Natural killer cell treated with Interleukin-12 subunit alpha and Interleukin-12 subunit beta and Interleukin-15 and Interleukin-18, amount 100 ng/mL, for 72 hours (primary cell): ENCODE data around the gene PM20D1. TPM values are rescaled to one million over a fixed set of nuclear protein-coding genes. Genes with fewer than 3 reads are reported as not detected.

ENCODE experiments used
- ATAC-seq, 2 donors: fragments of 150-1000 bp; cut with Tn5 transposase in 1 of 2; sonication (Bioruptor Pico), chemical (Tn5 transposase) in 1 of 2; 2 replicates each; pipeline ENCODE4 v1.10.0; 2021
- DNase-seq: peaks from one replicate; pipeline ENCODE4 v3.0.0; 2022; ENCODE audit warnings: low spot score
- H3K27ac Mint-ChIP-seq, 2 donors: 1 replicate in 1 of 2; 2 replicates in 1 of 2; pipeline ENCODE4 v1.8.0; 2022; ENCODE audit warnings: mixed read lengths in 2 of 2, mild to moderate bottlenecking in 1 of 2, moderate library complexity in 1 of 2
- H3K27me3 Mint-ChIP-seq, 2 donors: 1 replicate in 1 of 2; 2 replicates in 1 of 2; pipeline ENCODE4 v1.8.0; 2022; ENCODE audit warnings: mixed read lengths in 2 of 2
- H3K36me3 Mint-ChIP-seq: one replicate; pipeline ENCODE4 v1.8.0; 2022; ENCODE audit warnings: mixed read lengths
- H3K4me1 Mint-ChIP-seq, 2 donors: 1 replicate in 1 of 2; 2 replicates in 1 of 2; pipeline ENCODE4 v1.8.0; 2022; ENCODE audit warnings: low read depth in 2 of 2, mixed read lengths in 2 of 2, mild to moderate bottlenecking in 1 of 2
- H3K4me3 Mint-ChIP-seq: one replicate; pipeline ENCODE4 v1.8.0; 2022; ENCODE audit warnings: mixed read lengths
- H3K9me3 Mint-ChIP-seq: 2 replicates; pipeline ENCODE4 v1.8.0; 2022; ENCODE audit warnings: mixed read lengths
- total RNA-seq, 2 donors: library from RNA; stranded (reverse); gene quantifications; one replicate each; pipeline ENCODE4 v1.2.3, GENCODE V29; 2022

PM20D1 gene
- total RNA-seq, 2 donors from 2014 or later: 0.75 TPM; not detected in 1

- H3K9me3 Mint-ChIP-seq: no peaks in the 10 kb centered on the region
- DNase-seq: no peak
- ATAC-seq: no peak
- peak overlapping the region; percentile 10 to 50 for H3K27ac Mint-ChIP-seq
- H3K4me3 Mint-ChIP-seq: no peak overlapping the region
- H3K36me3 Mint-ChIP-seq: peaks cover 17% of the 10 kb centered on the region
- no peaks in the 10 kb centered on the region for H3K27me3 Mint-ChIP-seq
- peaks cover 24 to 40% of the 10 kb centered on the region in 2 donors for H3K4me1 Mint-ChIP-seq
Observed at GRCh38 chr1:205787287-205787916, 62.5 kb downstream of the PM20D1 start.

GRCh38 chr1:205786601-205787000, 63.3 kb downstream of the PM20D1 start:
- no peak for ATAC-seq
- no peak for DNase-seq
- H3K36me3 Mint-ChIP-seq: peaks cover 17% of the 10 kb centered on the region
- no peak overlapping the region for H3K27ac Mint-ChIP-seq
- no peaks in the 10 kb centered on the region for H3K9me3 Mint-ChIP-seq
- no peaks in the 10 kb centered on the region for H3K27me3 Mint-ChIP-seq
- H3K4me3 Mint-ChIP-seq: no peak overlapping the region
- H3K4me1 Mint-ChIP-seq: peaks cover 26 to 38% of the 10 kb centered on the region in 2 donors

GRCh38 chr1:205785446-205785845, 64.5 kb downstream of the PM20D1 start:
- H3K4me1 Mint-ChIP-seq: peaks cover 23 to 43% of the 10 kb centered on the region in 2 donors
- H3K9me3 Mint-ChIP-seq: no peaks in the 10 kb centered on the region
- ATAC-seq: no peak

GRCh38 chr1:205783904-205784303, 66.0 kb downstream of the PM20D1 start:
- DNase-seq (no peak), ATAC-seq (no peak)
- Mint-ChIP-seq H3K4me3 (no peak overlapping the region), H3K27ac (peak overlapping the region in 1 of 2 donors; percentile 56), H3K27me3 (no peaks in the 10 kb centered on the region), H3K9me3 (no peaks in the 10 kb centered on the region), H3K4me1 (peaks cover 26 to 37% of the 10 kb centered on the region in 2 donors), H3K36me3 (peaks cover 3% of the 10 kb centered on the region)

More at GRCh38 chr1:205785446-205785845, 64.5 kb downstream of the PM20D1 start:
- no peak overlapping the region for H3K4me3 Mint-ChIP-seq
- H3K27me3 Mint-ChIP-seq: no peaks in the 10 kb centered on the region
- DNase-seq: no peak
- peak overlapping the region in 1 of 2 donors; percentile 56 for H3K27ac Mint-ChIP-seq
- H3K36me3 Mint-ChIP-seq: peaks cover 11% of the 10 kb centered on the region

GRCh38 chr1:205783433-205783795, 66.5 kb downstream of the PM20D1 start:
- no peak for ATAC-seq
- peak overlapping the region; percentile 57 to 86 for H3K27ac Mint-ChIP-seq
- no peaks in the 10 kb centered on the region for H3K27me3 Mint-ChIP-seq
- no peak for DNase-seq
- H3K9me3 Mint-ChIP-seq: no peaks in the 10 kb centered on the region
- peaks cover 31 to 42% of the 10 kb centered on the region in 2 donors for H3K4me1 Mint-ChIP-seq
- peaks cover 6% of the 10 kb centered on the region for H3K36me3 Mint-ChIP-seq
- H3K4me3 Mint-ChIP-seq: no peak overlapping the region

- Mint-ChIP-seq H3K36me3 (peaks cover 6% of the 10 kb centered on the region), H3K4me3 (peak overlapping the region; percentile 53), H3K27me3 (no peaks in the 10 kb centered on the region), H3K9me3 (no peaks in the 10 kb centered on the region), H3K4me1 (peaks cover 36 to 45% of the 10 kb centered on the region in 2 donors), H3K27ac (peak overlapping the region; percentile 57 to 86)
- ATAC-seq: peak; percentile 68 to 88
- no peak for DNase-seq
Observed at GRCh38 chr1:205782627-205783432, 67.1 kb downstream of the PM20D1 start.

GRCh38 chr1:205780335-205780734, 69.6 kb downstream of the PM20D1 start:
- DNase-seq (no peak), ATAC-seq (no peak)
- no peaks in the 10 kb centered on the region for H3K27me3 Mint-ChIP-seq
- H3K36me3 Mint-ChIP-seq: peaks cover 6% of the 10 kb centered on the region
- H3K9me3 Mint-ChIP-seq: no peaks in the 10 kb centered on the region
- H3K4me3 Mint-ChIP-seq: no peak overlapping the region
- H3K4me1 Mint-ChIP-seq: peaks cover 54 to 61% of the 10 kb centered on the region in 2 donors
- peak overlapping the region in 1 of 2 donors; percentile 86 for H3K27ac Mint-ChIP-seq

Other genes starting within 250 kb of the PM20D1 start
- 10 to 100 TPM; 78.7 to 97.8 TPM for gene ELK4, start 218.1 kb downstream of the PM20D1 start, total RNA-seq
- gene SLC45A3, start 169.6 kb downstream of the PM20D1 start, total RNA-seq: 1 to 10 TPM in 1 of 2 donors, under 1 TPM in 1; 0.64 to 5.1 TPM
- gene NUCKS1, start 100.0 kb downstream of the PM20D1 start, total RNA-seq: 100 to 1,000 TPM in 1 of 2 donors, 10 to 100 TPM in 1; 95.1 to 156 TPM
- gene RAB29, start 74.7 kb downstream of the PM20D1 start, total RNA-seq: 100 to 1,000 TPM; 109 to 217 TPM
- gene SLC41A1, start 36.9 kb downstream of the PM20D1 start, total RNA-seq: 10 to 100 TPM; 66.2 to 80.2 TPM
- gene SLC26A9, start 93.3 kb upstream of the PM20D1 start, total RNA-seq: not detected
- not detected for gene RAB7B, start 153.3 kb upstream of the PM20D1 start, total RNA-seq
- gene CTSE, start 173.8 kb upstream of the PM20D1 start, total RNA-seq: not detected
- gene RHEX, start 203.0 kb upstream of the PM20D1 start, total RNA-seq: under 1 TPM in 1 of 2 donors, not detected in 1; 0.86 TPM